IMR-90 (cell line): ENCODE data around the gene PLAGL1. TPM values are rescaled to one million over a fixed set of nuclear protein-coding genes. Genes with fewer than 3 reads are reported as not detected.

Experiments
- ATAC-seq: fragments of 200-7000 bp; cut with Tn5 transposase; 2 replicates; pipeline ENCODE4 v1.9.1; 2020; ENCODE audit warnings: low read depth, mild to moderate bottlenecking, moderate library complexity
- BruUV-seq: library from RNA; stranded (reverse); fragments of 400-500 nt; replicated peaks from 2 replicates; lab custom pipeline; 2021; lab: Mats Ljungman, UMichigan
- CTCF ChIA-PET: fragments of 300-600 bp; formaldehyde crosslinking; extraction: SDS; loops from one replicate; lab custom pipeline; 2021; ENCODE audit warnings: antibody characterized with exemption; lab: Yijun Ruan, JAX
- POLR2A ChIA-PET: fragments of 300-600 bp; sonication (Branson Sonifier 250); formaldehyde crosslinking; loops from one replicate; lab custom pipeline; 2022; ENCODE audit warnings: antibody characterized with exemption; ENCODE audit not compliant: unreplicated experiment; lab: Charles Lee
- DNase-seq: peaks from one replicate; pipeline ENCODE4 v3.0.0; 2013
- H2AFZ ChIP-seq: replicated peaks from 2 replicates; pipeline ENCODE3; 2013; ENCODE audit warnings: low read length, mild to moderate bottlenecking; ENCODE audit not compliant: poor library complexity
- H2AK5ac ChIP-seq: 2 replicates; pipeline ENCODE4 v1.6.1; 2013; ENCODE audit warnings: low read depth, low read length, inconsistent platforms
- H2AK9ac ChIP-seq: replicated peaks from 2 replicates; pipeline ENCODE3; 2013; ENCODE audit warnings: mild to moderate bottlenecking, low read depth, low read length, moderate library complexity; ENCODE audit not compliant: poor library complexity
- H2BK120ac ChIP-seq: 2 replicates; pipeline ENCODE4 v1.6.1; 2013; ENCODE audit warnings: low read depth, low read length, inconsistent platforms
- H2BK15ac ChIP-seq: 3 replicates; pipeline ENCODE4 v1.6.1; 2013; ENCODE audit warnings: low read depth, low read length, inconsistent platforms
- H2BK20ac ChIP-seq: 2 replicates; pipeline ENCODE4 v1.6.1; 2013; ENCODE audit warnings: low read depth, mild to moderate bottlenecking, inconsistent platforms, low read length, moderate library complexity
- H2BK5ac ChIP-seq: 2 replicates; pipeline ENCODE4 v1.6.1; 2013; ENCODE audit warnings: mild to moderate bottlenecking, low read depth, low read length, inconsistent platforms; ENCODE audit not compliant: poor library complexity, severe bottlenecking
- H3K14ac ChIP-seq: replicated peaks from 2 replicates; pipeline ENCODE4 v1.6.1; 2013; ENCODE audit warnings: low read depth, low read length, inconsistent platforms
- H3K18ac ChIP-seq: 2 replicates; pipeline ENCODE4 v1.6.1; 2013; ENCODE audit warnings: low read depth, low read length, control low read depth
- H3K23ac ChIP-seq: 2 replicates; pipeline ENCODE4 v1.6.1; 2013; ENCODE audit warnings: low read depth, low read length, inconsistent platforms
- H3K27ac ChIP-seq: 2 replicates; pipeline ENCODE4 v1.5.1; 2013; ENCODE audit warnings: mild to moderate bottlenecking, control low read depth, low read length; ENCODE audit not compliant: insufficient read depth
- H3K27me3 ChIP-seq: 2 replicates; pipeline ENCODE4 v1.6.1; 2013; ENCODE audit warnings: low read length; ENCODE audit not compliant: control insufficient read depth, insufficient read depth
- H3K36me3 ChIP-seq: 2 replicates; pipeline ENCODE4 v1.6.1; 2013; ENCODE audit warnings: low read length, mixed read lengths; ENCODE audit not compliant: control insufficient read depth, insufficient read depth
- H3K4ac ChIP-seq: 2 replicates; pipeline ENCODE4 v1.6.1; 2013; ENCODE audit warnings: low read depth, low read length, inconsistent platforms
- H3K4me1 ChIP-seq: 2 replicates; pipeline ENCODE4 v1.6.1; 2013; ENCODE audit warnings: low read length, mixed read lengths; ENCODE audit not compliant: control insufficient read depth, insufficient read depth
- H3K4me2 ChIP-seq: 2 replicates; pipeline ENCODE4 v1.6.1; 2013; ENCODE audit warnings: low read depth, mild to moderate bottlenecking, control low read depth, low read length, moderate library complexity
- H3K4me3 ChIP-seq: 2 replicates; pipeline ENCODE4 v1.5.1; 2013; ENCODE audit warnings: low read depth, mild to moderate bottlenecking, control low read depth, low read length, moderate library complexity; ENCODE audit not compliant: insufficient read depth
- H3K56ac ChIP-seq: 2 replicates; pipeline ENCODE4 v1.6.1; 2013; ENCODE audit warnings: low read length, inconsistent platforms; ENCODE audit not compliant: insufficient read depth; ENCODE audit errors: extremely low read depth
- H3K79me1 ChIP-seq, 2 experiments: 2 replicates each; pipeline ENCODE4 v1.6.1; 2013; ENCODE audit warnings: low read length in 2 of 2, inconsistent platforms in 1 of 2, low read depth in 1 of 2
- H3K9ac ChIP-seq: 2 replicates; pipeline ENCODE4 v1.6.1; 2013; ENCODE audit warnings: low read depth, low read length, control low read depth
- H3K9me1 ChIP-seq: 2 replicates; pipeline ENCODE4 v1.6.1; 2013; ENCODE audit warnings: low read length, inconsistent platforms; ENCODE audit not compliant: insufficient read depth
- H3K9me3 ChIP-seq: 2 replicates; pipeline ENCODE4 v1.6.1; 2013; ENCODE audit warnings: low read length; ENCODE audit not compliant: control insufficient read depth, insufficient read depth
- H4K20me1 ChIP-seq: 2 replicates; pipeline ENCODE4 v1.6.1; 2013; ENCODE audit warnings: low read length, inconsistent platforms; ENCODE audit not compliant: insufficient read depth
- H4K5ac ChIP-seq: 2 replicates; pipeline ENCODE4 v1.6.1; 2013; ENCODE audit warnings: mild to moderate bottlenecking, low read depth, low read length, control low read depth
- H4K8ac ChIP-seq, 2 experiments: 2 replicates each; pipeline ENCODE4 v1.6.1; 2013; ENCODE audit warnings: low read depth in 2 of 2, low read length in 2 of 2, control low read depth in 1 of 2, inconsistent platforms in 1 of 2
- H4K91ac ChIP-seq: 2 replicates; pipeline ENCODE4 v1.6.1; 2013; ENCODE audit warnings: low read depth, low read length, inconsistent platforms; ENCODE audit not compliant: insufficient read depth
- FOS ChIP-seq: fragments of 150-350 bp; IDR thresholded peaks from 2 replicates; pipeline ENCODE4 v1.6.1; 2016; ENCODE audit warnings: low read depth, low read length
- RCOR1 ChIP-seq: IDR thresholded peaks from 2 replicates; pipeline ENCODE4 v1.6.1; 2012; ENCODE audit warnings: mild to moderate bottlenecking, low read length, improper control_type of control experiment; ENCODE audit not compliant: insufficient replicate concordance
- WGBS, 2 experiments: methylation state at CpG; one replicate each; pipeline versions ENCODE4 v1.1.5 to v1.1.7; 2013; ENCODE audit warnings: missing lambda C conversion rate in 2 of 2; ENCODE audit not compliant: insufficient read length in 1 of 2; ENCODE audit errors: extremely low coverage in 2 of 2; 5-methylcytosine and 5-hydroxymethylcytosine counted together
- dilution Hi-C: fragments of 300-500 bp; cut with HindIII; formaldehyde crosslinking; loops from one replicate; pipeline ENCODE4 v1.14.3; 2018; ENCODE audit warnings: low sequenced_read_pairs; ENCODE audit not compliant: unreplicated experiment
- in situ Hi-C: fragments of 300-500 bp; cut with MboI; formaldehyde crosslinking; loops from 3 replicates; pipeline ENCODE4 v1.14.3; 2019; ENCODE audit warnings: low sequenced_read_pairs, inconsistent platforms, mixed read lengths
- intact Hi-C: fragments of 100-400 bp; cut with micrococcal nuclease; formaldehyde crosslinking; loops from 2 replicates; pipeline ENCODE4 v1.10.0; 2022
- polyA plus RNA-seq, 3 experiments: library from polyadenylated mRNA; depleted of rRNA; stranded (reverse); fragments of >200 nt; gene quantifications; 2 replicates each; pipeline ENCODE4 v1.2.3, GENCODE V29; 2012; ENCODE audit warnings: low replicate concordance in 1 of 3
- total RNA-seq: library from RNA; depleted of rRNA; stranded (reverse); fragments of >200 nt; gene quantifications from 2 replicates; pipeline ENCODE4 v1.2.3, GENCODE V29; 2012

Gene PLAGL1
- total and polyA plus RNA-seq, 2 of the 4 experiments (the other 2 are of a cell fraction), result 23.3 to 73.8 TPM

DNA sequence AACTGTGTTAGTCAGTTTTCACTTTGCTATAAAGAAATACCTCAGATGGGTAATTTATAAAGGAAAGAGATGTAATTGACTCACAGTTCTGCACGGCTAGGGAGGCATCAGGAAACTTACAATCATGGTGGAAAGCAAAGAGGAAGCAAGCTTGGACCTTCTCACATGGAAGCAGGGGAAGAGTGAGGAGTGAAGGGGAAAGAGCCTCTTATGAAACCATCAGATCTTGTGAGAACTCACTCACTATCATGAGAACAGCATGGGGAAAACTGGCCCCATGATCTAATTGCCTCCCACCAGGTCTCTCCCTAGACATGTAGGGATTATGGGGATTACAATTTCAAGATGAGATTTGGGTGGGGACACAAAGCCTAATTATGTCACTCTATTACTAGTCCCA is 41.3 kb upstream of the PLAGL1 start:
- Histone ChIP-seq H3K9ac (no peak overlapping the region), H3K36me3 (no peaks in the 10 kb centered on the region), H2BK120ac (no peak overlapping the region), H3K4me1 (no peaks in the 10 kb centered on the region), H3K9me3 (peaks cover 7% of the 10 kb centered on the region), H4K91ac (no peak overlapping the region), H3K9me1 (no peaks in the 10 kb centered on the region), H4K5ac (no peak overlapping the region), H2AFZ (no peak overlapping the region), H3K4ac (no peak overlapping the region), H2BK15ac (no peak overlapping the region), H3K27me3 (peaks cover 11% of the 10 kb centered on the region), H3K27ac (no peak overlapping the region), H2BK20ac (no peak overlapping the region), H3K4me2 (no peak overlapping the region), H2BK5ac (no peak overlapping the region), H3K56ac (no peak overlapping the region), H2AK5ac (no peak overlapping the region), H3K4me3 (no peak overlapping the region), H4K20me1 (no peaks in the 10 kb centered on the region), H3K18ac (no peak overlapping the region), H3K23ac (no peak overlapping the region), H3K14ac (no peak overlapping the region), H2AK9ac (no peak overlapping the region), H4K8ac (no peak overlapping the region), H3K79me1 (no peaks in the 10 kb centered on the region)
- intact Hi-C loops, result no loop called here
- ATAC-seq (no peak), DNase-seq (no peak)
- ChIA-PET POLR2A (no interaction called here), CTCF (no interaction called here)
- dilution Hi-C loops, result no loop called here
- BruUV-seq, result no TSS peak
- WGBS, 2 experiments, result no CpG with 5 or more reads among the region's 1 CpG
- in situ Hi-C loops, result no loop called here
- TF ChIP-seq FOS (no peak), RCOR1 (no peak)
